ENCODE measurements around the gene PBX4. TPM values are rescaled to one million over a fixed set of nuclear protein-coding genes. Genes with fewer than 3 reads are reported as not detected.

Gene PBX4
- total RNA-seq, 1 donor from 2014 or later, result 2.7 TPM

- no peak overlapping the region for H3K4me3 ChIP-seq (ENCODE audit: low read depth, low read length)
- DNase-seq (ENCODE audit: low read depth), result no peak
- TF ChIP-seq CTCF (conservative IDR thresholded peaks at IDR 0.05; ENCODE audit: low read depth, low read length), result no peak
Measured at GRCh38 chr19:19597809-19598306, 20.6 kb downstream of the PBX4 start.

GRCh38 chr19:19595171-19595701 is 23.3 kb downstream of the PBX4 start:
- H3K4me3 ChIP-seq (ENCODE audit: low read depth, low read length), result no peak overlapping the region
- no peak for DNase-seq (ENCODE audit: low read depth)
- no peak for TF ChIP-seq CTCF (conservative IDR thresholded peaks at IDR 0.05; ENCODE audit: low read depth, low read length)

- TF ChIP-seq CTCF (conservative IDR thresholded peaks at IDR 0.05; ENCODE audit: low read depth, low read length), result no peak
- H3K4me3 ChIP-seq (ENCODE audit: low read depth, low read length), result no peak overlapping the region
Measured at GRCh38 chr19:19594381-19594780, 24.1 kb downstream of the PBX4 start.

GRCh38 chr19:19592690-19593089 is 25.8 kb downstream of the PBX4 start:
- no peak for TF ChIP-seq CTCF (conservative IDR thresholded peaks at IDR 0.05; ENCODE audit: low read depth, low read length)
- DNase-seq (ENCODE audit: low read depth), result no peak
- H3K4me3 ChIP-seq (ENCODE audit: low read depth, low read length), result no peak overlapping the region

More at GRCh38 chr19:19594381-19594780, 24.1 kb downstream of the PBX4 start:
- no peak for DNase-seq (ENCODE audit: low read depth)

GRCh38 chr19:19591133-19591825 is 27.2 kb downstream of the PBX4 start:
- no peak for TF ChIP-seq CTCF (conservative IDR thresholded peaks at IDR 0.05; ENCODE audit: low read depth, low read length)
- no peak overlapping the region for H3K4me3 ChIP-seq (ENCODE audit: low read depth, low read length)
- DNase-seq (ENCODE audit: low read depth), result peak; percentile 76

- no peak for TF ChIP-seq CTCF (conservative IDR thresholded peaks at IDR 0.05; ENCODE audit: low read depth, low read length)
- DNase-seq (ENCODE audit: low read depth), result no peak
- no peak overlapping the region for H3K4me3 ChIP-seq (ENCODE audit: low read depth, low read length)
Measured at GRCh38 chr19:19588546-19588945, 29.9 kb downstream of the PBX4 start.

GRCh38 chr19:19587771-19588170 is 30.7 kb downstream of the PBX4 start:
- H3K4me3 ChIP-seq (ENCODE audit: low read depth, low read length), result no peak overlapping the region
- DNase-seq (ENCODE audit: low read depth), result no peak
- TF ChIP-seq CTCF (conservative IDR thresholded peaks at IDR 0.05; ENCODE audit: low read depth, low read length), result no peak
